Liver (tissue), 9 donors: Measurements from ENCODE around the gene TREH. TPM values are rescaled to one million over a fixed set of nuclear protein-coding genes. Genes with fewer than 3 reads are reported as not detected.

ENCODE experiments used
- DNase-seq: peaks from one replicate; pipeline ENCODE4 v3.0.0-alpha.2; 2017; ENCODE audit warnings: low spot score
- H3K27ac ChIP-seq, 2 donors: one replicate each; pipeline ENCODE4 v1.7.0; 2013; ENCODE audit warnings: inconsistent platforms in 2 of 2, low read length in 2 of 2, control low read depth in 1 of 2, low read depth in 1 of 2, mild to moderate bottlenecking in 1 of 2
- H3K27me3 ChIP-seq, 4 donors: one replicate each; pipeline versions ENCODE4 v1.6.1 to v1.7.0; 2013; ENCODE audit warnings: low read length in 3 of 4, inconsistent platforms in 1 of 4, mild to moderate bottlenecking in 1 of 4, moderate library complexity in 1 of 4; ENCODE audit not compliant: control insufficient read depth in 4 of 4, insufficient read depth in 4 of 4
- H3K36me3 ChIP-seq, 4 donors: one replicate each; pipeline versions ENCODE4 v1.6.1 to v1.7.0; 2013; ENCODE audit warnings: low read length in 3 of 4, mild to moderate bottlenecking in 3 of 4, low read depth in 1 of 4, moderate library complexity in 1 of 4; ENCODE audit not compliant: control insufficient read depth in 4 of 4, insufficient read depth in 3 of 4
- H3K4me1 ChIP-seq, 4 donors: one replicate each; pipeline versions ENCODE4 v1.6.1 to v1.7.0; 2013; ENCODE audit warnings: low read length in 3 of 4, mild to moderate bottlenecking in 3 of 4, moderate library complexity in 1 of 4; ENCODE audit not compliant: control insufficient read depth in 4 of 4, insufficient read depth in 4 of 4
- H3K4me3 ChIP-seq, 3 donors: one replicate each; pipeline versions ENCODE4 v1.6.1 to v1.7.0; 2013; ENCODE audit warnings: low read length in 3 of 3, control low read depth in 1 of 3, low read depth in 1 of 3, mild to moderate bottlenecking in 1 of 3
- H3K9ac ChIP-seq, 2 donors: one replicate each; pipeline ENCODE4 v1.7.0; 2013; ENCODE audit warnings: low read length in 2 of 2, mild to moderate bottlenecking in 2 of 2, moderate library complexity in 2 of 2, control low read depth in 1 of 2, low read depth in 1 of 2
- H3K9me3 ChIP-seq, 4 donors: one replicate each; pipeline versions ENCODE4 v1.6.1 to v1.7.0; 2013; ENCODE audit warnings: low read length in 3 of 4; ENCODE audit not compliant: control insufficient read depth in 4 of 4
- ATF3 ChIP-seq: IDR thresholded peaks from 2 replicates; pipeline ENCODE4 v1.6.1; 2016; ENCODE audit warnings: antibody characterized with exemption
- CTCF ChIP-seq: fragments of 150-350 bp; IDR thresholded peaks from 2 replicates; pipeline ENCODE4 v1.5.1; 2017; ENCODE audit warnings: improper control_type of control experiment, low read depth, low read length; ENCODE audit not compliant: missing input control
- EGR1 ChIP-seq, 2 donors: IDR thresholded peaks; 2 replicates each; pipeline ENCODE4 v1.6.1; 2016 to 2018; ENCODE audit warnings: antibody characterized with exemption in 2 of 2, low read depth in 2 of 2
- FOXA1 ChIP-seq: IDR thresholded peaks from 2 replicates; pipeline ENCODE4 v1.6.1; 2016; ENCODE audit warnings: antibody characterized with exemption
- GABPA ChIP-seq, 2 donors: IDR thresholded peaks in 1 of 2; conservative IDR thresholded peaks in 1 of 2; 2 replicates each; pipeline ENCODE4 v1.6.1; 2016; ENCODE audit warnings: antibody characterized with exemption in 2 of 2, mild to moderate bottlenecking in 1 of 2, moderate library complexity in 1 of 2
- HNF4A ChIP-seq, 2 donors: conservative IDR thresholded peaks; 2 replicates each; pipeline ENCODE4 v1.6.1; 2016; ENCODE audit warnings: antibody characterized with exemption in 2 of 2, mild to moderate bottlenecking in 2 of 2
- JUND ChIP-seq, 2 donors: IDR thresholded peaks; 2 replicates each; pipeline ENCODE4 v1.6.1; 2016; ENCODE audit warnings: antibody characterized with exemption in 2 of 2
- MAX ChIP-seq: IDR thresholded peaks from 2 replicates; pipeline ENCODE4 v1.6.1; 2016; ENCODE audit warnings: antibody characterized with exemption
- NR2F2 ChIP-seq: IDR thresholded peaks from 2 replicates; pipeline ENCODE4 v1.6.1; 2016; ENCODE audit warnings: antibody characterized with exemption
- REST ChIP-seq: IDR thresholded peaks from 2 replicates; pipeline ENCODE4 v1.6.1; 2016; ENCODE audit warnings: antibody characterized with exemption, mild to moderate bottlenecking
- RXRA ChIP-seq, 2 donors: IDR thresholded peaks; 2 replicates each; pipeline ENCODE4 v1.6.1; 2017 to 2018; ENCODE audit warnings: antibody characterized with exemption in 2 of 2, mild to moderate bottlenecking in 1 of 2
- TAF1 ChIP-seq: conservative IDR thresholded peaks from 2 replicates; pipeline ENCODE4 v1.6.1; 2016; ENCODE audit warnings: antibody characterized with exemption, mild to moderate bottlenecking
- YY1 ChIP-seq: IDR thresholded peaks from 2 replicates; pipeline ENCODE4 v1.6.1; 2016; ENCODE audit warnings: antibody characterized with exemption, mild to moderate bottlenecking
- ZBTB33 ChIP-seq: IDR thresholded peaks from 2 replicates; pipeline ENCODE4 v1.6.1; 2016; ENCODE audit warnings: antibody characterized with exemption
- WGBS: extraction: QIAGEN DNeasy Blood & Tissue Kit; methylation state at CpG from one replicate; pipeline ENCODE4 v1.1.7; 2013; 5-methylcytosine and 5-hydroxymethylcytosine counted together
- polyA plus RNA-seq, 2 donors: library from polyadenylated mRNA; stranded (reverse) in 1 of 2; unstranded in 1 of 2; fragments of 200-250 nt in 1 of 2; fragments of >200 nt in 1 of 2; fragmentation: Nextera tagmentation in 1 of 2; extraction: Ambion mirVana in 1 of 2; gene quantifications; one replicate each; pipeline versions ENCODE4 v1.2.1 to v1.2.3, GENCODE V29; 2013 to 2015
- total RNA-seq, 2 donors: library from RNA; depleted of rRNA; stranded (reverse); fragments of >200 nt; gene quantifications; one replicate each; pipeline ENCODE4 v1.2.3, GENCODE V29; 2014
- donor health status: healthy.
- donor health status: healthy.
- donor health status: healthy.
- donor health status: healthy.
- donor health status: healthy.

The TREH gene
- total and polyA plus RNA-seq, 4 donors: 0.50 to 1.2 (median 0.84) TPM; not detected in 1

- WGBS: 94% methylated on average over 7 of the region's 7 CpGs
Measured at GRCh38 chr11:118706546-118706825, 27.0 kb upstream of the TREH start.

More at GRCh38 chr11:118706546-118706825, 27.0 kb upstream of the TREH start:
- Histone ChIP-seq H3K36me3 (no peaks in the 10 kb centered on the region), H3K4me1 (no peaks in the 10 kb centered on the region), H3K9me3 (no peaks in the 10 kb centered on the region), H3K27ac (no peak overlapping the region), H3K9ac (no peak overlapping the region), H3K4me3 (no peak overlapping the region), H3K27me3 (no peaks in the 10 kb centered on the region)
- no peak for DNase-seq
- TF ChIP-seq NR2F2 (no peak), CTCF (no peak), FOXA1 (no peak), MAX (no peak), HNF4A (conservative IDR thresholded peaks at IDR 0.05) (no peak), ZBTB33 (no peak), GABPA (IDR thresholded peaks at IDR 0.05 in 1 of 2, conservative IDR thresholded peaks at IDR 0.05 in 1 of 2) (no peak), TAF1 (no peak), RXRA (IDR thresholded peaks at IDR 0.05) (no peak), JUND (IDR thresholded peaks at IDR 0.05) (no peak), YY1 (no peak), REST (no peak), EGR1 (IDR thresholded peaks at IDR 0.05; ENCODE audit: low read depth in 2 of 2) (no peak), ATF3 (no peak)
